Activated CD4-positive, alpha-beta T cell treated with anti-CD3 and anti-CD28 coated beads, Interleukin-2, amount 10 ng/mL, durations not matched to agents 24 days and 14 days (primary cell): ENCODE results near the gene HDGFL2. TPM values are rescaled to one million over a fixed set of nuclear protein-coding genes. Genes with fewer than 3 reads are reported as not detected.

Experiments
- DNase-seq: peaks from one replicate; pipeline ENCODE4 v3.0.0; 2022
- H3K27ac Mint-ChIP-seq: one replicate; pipeline ENCODE4 v1.8.0; 2022; ENCODE audit warnings: mild to moderate bottlenecking, mixed read lengths
- H3K27me3 Mint-ChIP-seq: one replicate; pipeline ENCODE4 v1.8.0; 2022; ENCODE audit warnings: mixed read lengths
- H3K36me3 Mint-ChIP-seq: one replicate; pipeline ENCODE4 v1.8.0; 2022; ENCODE audit warnings: low read depth, mild to moderate bottlenecking, mixed read lengths
- H3K4me1 Mint-ChIP-seq: one replicate; pipeline ENCODE4 v1.8.0; 2021; ENCODE audit warnings: mixed read lengths
- H3K4me3 Mint-ChIP-seq: one replicate; pipeline ENCODE4 v1.8.0; 2022; ENCODE audit warnings: mild to moderate bottlenecking, moderate library complexity, mixed read lengths
- H3K9me3 Mint-ChIP-seq: one replicate; pipeline ENCODE4 v1.8.0; 2021; ENCODE audit warnings: mixed read lengths
- intact Hi-C: fragments of 100-400 bp; cut with micrococcal nuclease; formaldehyde crosslinking; loops from one replicate; pipeline ENCODE4 v1.15.1; 2023
- total RNA-seq: library from RNA; stranded (reverse); gene quantifications from 2 replicates; pipeline ENCODE4 v1.2.3, GENCODE V29; 2022

HDGFL2 gene
- total RNA-seq, 1 donor from 2014 or later, result 72.7 TPM

- Mint-ChIP-seq H3K4me3 (no peak overlapping the region), H3K27ac (no peak overlapping the region), H3K36me3 (no peaks in the 10 kb centered on the region), H3K9me3 (no peaks in the 10 kb centered on the region), H3K4me1 (no peaks in the 10 kb centered on the region), H3K27me3 (no peaks in the 10 kb centered on the region)
- intact Hi-C loops, result no loop called here
- DNase-seq, result no peak
These were observed 43.6 kb downstream of the HDGFL2 start for GRCh38 chr19:4515732-4516131.

GRCh38 chr19:4516199-4516938 is 44.3 kb downstream of the HDGFL2 start:
- Mint-ChIP-seq H3K36me3 (no peaks in the 10 kb centered on the region), H3K9me3 (no peaks in the 10 kb centered on the region), H3K27ac (no peak overlapping the region), H3K27me3 (peaks cover 2% of the 10 kb centered on the region), H3K4me1 (no peaks in the 10 kb centered on the region), H3K4me3 (no peak overlapping the region)
- DNase-seq, result no peak
- intact Hi-C loops, result no loop called here

GRCh38 chr19:4516939-4517300 is 44.8 kb downstream of the HDGFL2 start:
- Mint-ChIP-seq H3K27me3 (peaks cover 2% of the 10 kb centered on the region), H3K27ac (no peak overlapping the region), H3K4me1 (no peaks in the 10 kb centered on the region), H3K36me3 (no peaks in the 10 kb centered on the region), H3K9me3 (no peaks in the 10 kb centered on the region), H3K4me3 (no peak overlapping the region)
- intact Hi-C loops, result no loop called here
- no peak for DNase-seq

GRCh38 chr19:4517451-4518057 is 45.5 kb downstream of the HDGFL2 start:
- intact Hi-C loops, result no loop called here
- Mint-ChIP-seq H3K27me3 (peaks cover 2% of the 10 kb centered on the region), H3K36me3 (no peaks in the 10 kb centered on the region), H3K4me1 (no peaks in the 10 kb centered on the region), H3K4me3 (no peak overlapping the region), H3K9me3 (no peaks in the 10 kb centered on the region), H3K27ac (no peak overlapping the region)
- no peak for DNase-seq

- Mint-ChIP-seq H3K27me3 (peaks cover 2% of the 10 kb centered on the region), H3K9me3 (no peaks in the 10 kb centered on the region), H3K27ac (no peak within 1 kb of the TSS), H3K4me1 (no peaks in the 10 kb centered on the region), H3K36me3 (no peaks in the 10 kb centered on the region), H3K4me3 (no peak within 1 kb of the TSS)
- DNase-seq, result no peak
- intact Hi-C loops, result no loop called here
These were observed 46.5 kb downstream of the HDGFL2 start, which contains the start of gene PLIN4 for GRCh38 chr19:4518345-4519171. TSS of gene PLIN4 (minus strand) at chr19:4518486. CDS start at chr19:4518272, 214 bp downstream.

GRCh38 chr19:4519172-4519496 is 47.0 kb downstream of the HDGFL2 start:
- Mint-ChIP-seq H3K4me1 (no peaks in the 10 kb centered on the region), H3K4me3 (no peak overlapping the region), H3K27me3 (peaks cover 2% of the 10 kb centered on the region), H3K9me3 (no peaks in the 10 kb centered on the region), H3K27ac (no peak overlapping the region), H3K36me3 (no peaks in the 10 kb centered on the region)
- DNase-seq, result no peak
- intact Hi-C loops, result no loop called here

- Mint-ChIP-seq H3K4me3 (no peak overlapping the region), H3K4me1 (no peaks in the 10 kb centered on the region), H3K36me3 (no peaks in the 10 kb centered on the region), H3K27me3 (peaks cover 2% of the 10 kb centered on the region), H3K27ac (no peak overlapping the region), H3K9me3 (no peaks in the 10 kb centered on the region)
- intact Hi-C loops, result no loop called here
- DNase-seq, result no peak
These were observed 47.6 kb downstream of the HDGFL2 start for GRCh38 chr19:4519521-4520277.

- Mint-ChIP-seq H3K27ac (no peak overlapping the region), H3K4me3 (no peak overlapping the region), H3K36me3 (no peaks in the 10 kb centered on the region), H3K27me3 (peaks cover 2% of the 10 kb centered on the region), H3K4me1 (no peaks in the 10 kb centered on the region), H3K9me3 (no peaks in the 10 kb centered on the region)
- intact Hi-C loops, result no loop called here
- DNase-seq, result no peak
These were observed 49.2 kb downstream of the HDGFL2 start for GRCh38 chr19:4521170-4521887.

- no peak for DNase-seq
- Mint-ChIP-seq H3K36me3 (no peaks in the 10 kb centered on the region), H3K27ac (no peak overlapping the region), H3K4me1 (no peaks in the 10 kb centered on the region), H3K27me3 (peaks cover 2% of the 10 kb centered on the region), H3K4me3 (no peak overlapping the region), H3K9me3 (no peaks in the 10 kb centered on the region)
- intact Hi-C loops, result no loop called here
These were observed 49.8 kb downstream of the HDGFL2 start for GRCh38 chr19:4521888-4522242.

- no peak for DNase-seq
- no peaks in the 10 kb centered on the region for H3K4me1 Mint-ChIP-seq
- intact Hi-C loops, result no loop called here
- no peak overlapping the region for H3K4me3 Mint-ChIP-seq
- H3K9me3 Mint-ChIP-seq, result no peaks in the 10 kb centered on the region
- no peaks in the 10 kb centered on the region for H3K36me3 Mint-ChIP-seq
- H3K27ac Mint-ChIP-seq, result no peak overlapping the region
- H3K27me3 Mint-ChIP-seq, result peaks cover 2% of the 10 kb centered on the region
These were observed 50.4 kb downstream of the HDGFL2 start for GRCh38 chr19:4522291-4523002.

- intact Hi-C loops, result no loop called here
- no peaks in the 10 kb centered on the region for H3K9me3 Mint-ChIP-seq
- peaks cover 2% of the 10 kb centered on the region for H3K27me3 Mint-ChIP-seq
- H3K4me1 Mint-ChIP-seq, result no peaks in the 10 kb centered on the region
- H3K27ac Mint-ChIP-seq, result no peak overlapping the region
- DNase-seq, result peak; percentile 78
- no peaks in the 10 kb centered on the region for H3K36me3 Mint-ChIP-seq
- no peak overlapping the region for H3K4me3 Mint-ChIP-seq
These were observed 51.4 kb downstream of the HDGFL2 start for GRCh38 chr19:4523306-4524110.

GRCh38 chr19:4524808-4525562 is 52.9 kb downstream of the HDGFL2 start:
- Mint-ChIP-seq H3K36me3 (no peaks in the 10 kb centered on the region), H3K4me3 (no peak overlapping the region), H3K9me3 (no peaks in the 10 kb centered on the region), H3K4me1 (no peaks in the 10 kb centered on the region), H3K27ac (no peak overlapping the region), H3K27me3 (peaks cover 2% of the 10 kb centered on the region)
- intact Hi-C loops, result no loop called here
- DNase-seq, result peak; percentile 91
